GM23248 (cell line): ENCODE results near the gene FOXI3. TPM values are rescaled to one million over a fixed set of nuclear protein-coding genes. Genes with fewer than 3 reads are reported as not detected.

Experiments
- DNase-seq: peaks from one replicate; pipeline ENCODE4 v3.0.0-alpha.2; 2015
- H2AFZ ChIP-seq: fragments of 200-600 bp; sonication (generic); 2 replicates; pipeline ENCODE4 v1.6.1; 2016; ENCODE audit warnings: antibody characterized with exemption
- H3F3A ChIP-seq: fragments of 200-600 bp; sonication (generic); 2 replicates; pipeline ENCODE4 v1.6.1; 2016; ENCODE audit warnings: mild to moderate bottlenecking, antibody characterized with exemption, mixed run types; ENCODE audit not compliant: insufficient read depth
- H3K27ac ChIP-seq: fragments of 200-600 bp; sonication (generic); 2 replicates; pipeline ENCODE4 v1.5.1; 2016; ENCODE audit warnings: mild to moderate bottlenecking
- H3K27me3 ChIP-seq: fragments of 200-600 bp; sonication (generic); replicated peaks from 2 replicates; pipeline ENCODE4 v1.6.1; 2016; ENCODE audit warnings: mild to moderate bottlenecking; ENCODE audit not compliant: insufficient read depth
- H3K36me3 ChIP-seq: fragments of 200-600 bp; sonication (generic); 2 replicates; pipeline ENCODE4 v1.6.1; 2016; ENCODE audit warnings: low read depth, mild to moderate bottlenecking
- H3K4me1 ChIP-seq: fragments of 200-600 bp; sonication (generic); 2 replicates; pipeline ENCODE4 v1.6.1; 2016; ENCODE audit warnings: mild to moderate bottlenecking; ENCODE audit not compliant: insufficient read depth
- H3K4me2 ChIP-seq: fragments of 200-600 bp; sonication (generic); one replicate; pipeline ENCODE4 v1.6.1; 2016; ENCODE audit warnings: mild to moderate bottlenecking; ENCODE audit not compliant: unreplicated experiment
- H3K4me3 ChIP-seq: fragments of 200-600 bp; sonication (generic); 2 replicates; pipeline ENCODE4 v1.5.1; 2016; ENCODE audit warnings: mild to moderate bottlenecking
- H3K79me2 ChIP-seq: fragments of 200-600 bp; sonication (generic); 2 replicates; pipeline ENCODE4 v1.6.1; 2016; ENCODE audit warnings: mild to moderate bottlenecking; ENCODE audit not compliant: insufficient read depth
- H3K9ac ChIP-seq: fragments of 200-600 bp; sonication (generic); 2 replicates; pipeline ENCODE4 v1.6.1; 2016; ENCODE audit warnings: mild to moderate bottlenecking
- H3K9me2 ChIP-seq: fragments of 200-600 bp; sonication (generic); 2 replicates; pipeline ENCODE4 v1.6.1; 2016; ENCODE audit warnings: mixed run types, mild to moderate bottlenecking, moderate library complexity; ENCODE audit not compliant: insufficient read depth
- H3K9me3 ChIP-seq: fragments of 200-600 bp; sonication (generic); one replicate; pipeline ENCODE4 v1.6.1; 2017; ENCODE audit warnings: low read depth
- H4K20me1 ChIP-seq: fragments of 200-600 bp; sonication (generic); 2 replicates; pipeline ENCODE4 v1.6.0; 2016; ENCODE audit not compliant: insufficient read depth
- EZH2 ChIP-seq: fragments of 200-600 bp; sonication (generic); IDR thresholded peaks from 2 replicates; pipeline ENCODE4 v1.6.1; 2018; ENCODE audit warnings: antibody characterized with exemption, mild to moderate bottlenecking; ENCODE audit not compliant: insufficient read depth, poor library complexity, severe bottlenecking
- EZH2phosphoT487 ChIP-seq: fragments of 200-600 bp; sonication (generic); IDR thresholded peaks from 2 replicates; pipeline ENCODE4 v1.6.1; 2018; ENCODE audit warnings: antibody characterized with exemption, moderate library complexity, mild to moderate bottlenecking, low read depth; ENCODE audit not compliant: insufficient read depth
- WGBS, 2 experiments: methylation state at CpG; one replicate each; pipeline ENCODE4 v1.1.6; 2015 to 2017; ENCODE audit warnings: low lambda C conversion rate in 2 of 2, low coverage in 1 of 2; ENCODE audit errors: missing lambda C conversion rate in 2 of 2; 5-methylcytosine and 5-hydroxymethylcytosine counted together
- in situ Hi-C: fragments of 300-500 bp; cut with MboI; formaldehyde crosslinking; loops from 2 replicates; pipeline ENCODE4 v1.15.0; 2020
- polyA plus RNA-seq: library from polyadenylated mRNA; unstranded; fragments of >200 nt; fragmentation: Nextera tagmentation; extraction: Ambion mirVana; gene quantifications from 2 replicates; pipeline ENCODE4 v1.2.1, GENCODE V29; 2016
- total RNA-seq: library from RNA; depleted of rRNA; stranded (reverse); fragments of >200 nt; shearing (Covaris generic); gene quantifications from 2 replicates; pipeline ENCODE4 v1.2.3, GENCODE V29; 2014

Gene FOXI3
- total and polyA plus RNA-seq, 2 experiments from 2014 or later: not detected

GRCh38 chr2:88471083-88471942, 18.8 kb upstream of the FOXI3 start:
- no peak overlapping the region for H3K4me3 ChIP-seq
- H3K79me2 ChIP-seq: no peaks in the 10 kb centered on the region
- H3K9me3 ChIP-seq: no peaks in the 10 kb centered on the region
- H3F3A ChIP-seq: no peaks in the 10 kb centered on the region
- no peak for DNase-seq
- H3K9me2 ChIP-seq: no peaks in the 10 kb centered on the region
- H3K27ac ChIP-seq: no peak overlapping the region
- TF ChIP-seq EZH2phosphoT487: no peak
- TF ChIP-seq EZH2: no peak
- 0 out of 2 replicates have a peak, but pooled peaks cover 16% of the 10 kb centered on the region for H3K27me3 ChIP-seq
- no peak overlapping the region for H3K9ac ChIP-seq
- no peaks in the 10 kb centered on the region for H4K20me1 ChIP-seq
- 21 to 22% methylated on average over 11 of the region's 11 CpGs for WGBS, 2 experiments
- no peaks in the 10 kb centered on the region for H3K4me1 ChIP-seq
- no peak overlapping the region for H2AFZ ChIP-seq
- no peak overlapping the region for H3K4me2 ChIP-seq
- H3K36me3 ChIP-seq: no peaks in the 10 kb centered on the region
- in situ Hi-C loops: no loop called here

- in situ Hi-C loops: no loop called here
- no peaks in the 10 kb centered on the region for H3K9me3 ChIP-seq
- no peak overlapping the region for H3K4me3 ChIP-seq
- no peaks in the 10 kb centered on the region for H3K79me2 ChIP-seq
- WGBS, 2 experiments: 20 to 23% methylated on average over 4 of the region's 4 CpGs
- H3K9ac ChIP-seq: no peak overlapping the region
- no peaks in the 10 kb centered on the region for H3K9me2 ChIP-seq
- no peak overlapping the region for H2AFZ ChIP-seq
- H3K4me2 ChIP-seq: no peak overlapping the region
- no peaks in the 10 kb centered on the region for H3K4me1 ChIP-seq
- H3F3A ChIP-seq: no peaks in the 10 kb centered on the region
- DNase-seq: no peak
- H3K27ac ChIP-seq: no peak overlapping the region
- TF ChIP-seq EZH2phosphoT487 (no peak), EZH2 (no peak)
- no peaks in the 10 kb centered on the region for H3K36me3 ChIP-seq
- H3K27me3 ChIP-seq: 0 out of 2 replicates have a peak, but pooled peaks cover 15% of the 10 kb centered on the region
- no peaks in the 10 kb centered on the region for H4K20me1 ChIP-seq
These were observed 17.0 kb upstream of the FOXI3 start for GRCh38 chr2:88469202-88470114.

GRCh38 chr2:88464153-88464552, 11.7 kb upstream of the FOXI3 start:
- no peak overlapping the region for H3K4me2 ChIP-seq
- TF ChIP-seq EZH2 (no peak), EZH2phosphoT487 (no peak)
- H3K36me3 ChIP-seq: no peaks in the 10 kb centered on the region
- no peaks in the 10 kb centered on the region for H4K20me1 ChIP-seq
- no peak overlapping the region for H3K4me3 ChIP-seq
- no peak overlapping the region for H3K27ac ChIP-seq
- H3F3A ChIP-seq: no peaks in the 10 kb centered on the region
- H3K79me2 ChIP-seq: no peaks in the 10 kb centered on the region
- no peaks in the 10 kb centered on the region for H3K4me1 ChIP-seq
- H3K9me2 ChIP-seq: no peaks in the 10 kb centered on the region
- 0 out of 2 replicates have a peak, but pooled peaks cover 4% of the 10 kb centered on the region for H3K27me3 ChIP-seq
- WGBS, 2 experiments: 51 to 58% methylated on average over 5 of the region's 5 CpGs
- no peak overlapping the region for H3K9ac ChIP-seq
- H2AFZ ChIP-seq: no peak overlapping the region
- no peak for DNase-seq
- no peaks in the 10 kb centered on the region for H3K9me3 ChIP-seq
- in situ Hi-C loops: no loop called here

- TF ChIP-seq EZH2 (no peak), EZH2phosphoT487 (no peak)
- no peak overlapping the region for H2AFZ ChIP-seq
- H3K79me2 ChIP-seq: no peaks in the 10 kb centered on the region
- peaks cover 25% of the 10 kb centered on the region for H3K27me3 ChIP-seq
- no peak for DNase-seq
- H4K20me1 ChIP-seq: no peaks in the 10 kb centered on the region
- no peaks in the 10 kb centered on the region for H3K4me1 ChIP-seq
- in situ Hi-C loops: no loop called here
- no peaks in the 10 kb centered on the region for H3F3A ChIP-seq
- 38 to 57% methylated on average over 1 of the region's 1 CpG for WGBS, 2 experiments
- H3K4me2 ChIP-seq: no peak overlapping the region
- H3K9ac ChIP-seq: no peak overlapping the region
- no peaks in the 10 kb centered on the region for H3K36me3 ChIP-seq
- H3K9me3 ChIP-seq: no peaks in the 10 kb centered on the region
- H3K27ac ChIP-seq: no peak overlapping the region
- H3K4me3 ChIP-seq: no peak overlapping the region
- H3K9me2 ChIP-seq: no peaks in the 10 kb centered on the region
These were observed 6.1 kb upstream of the FOXI3 start for GRCh38 chr2:88458633-88459032.
